RKO (cell line): ENCODE measurements around the gene PMEPA1.
"Not testable (repeated sequence)": the region's sequence is repeated elsewhere in the genome, so short reads cannot be mapped to it uniquely, and the experiment has no call there.

Experiments used
- DNase-seq: peaks from one replicate; pipeline ENCODE4 v3.0.0-alpha.2; 2016; ENCODE audit warnings: low spot score

The PMEPA1 gene

DNA sequence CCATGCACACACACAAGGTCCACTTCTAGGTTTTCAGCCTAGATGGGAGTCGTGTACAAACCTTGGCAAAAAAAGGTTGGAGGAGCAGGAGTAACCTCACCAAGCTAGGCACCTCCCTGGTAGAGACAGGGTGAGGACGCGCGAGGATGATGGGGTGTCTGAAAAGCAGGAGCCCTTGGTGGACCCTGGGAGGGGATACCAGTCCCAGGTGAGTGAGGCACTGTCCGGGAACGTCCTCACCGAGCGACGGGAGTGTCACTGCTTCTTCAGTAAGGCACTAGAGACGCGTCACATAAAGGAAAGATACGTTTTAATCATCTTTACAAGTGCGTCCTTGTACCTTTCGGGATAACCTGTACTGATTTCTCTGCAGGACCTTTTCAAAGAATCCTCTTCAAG is 60.2 kb downstream of the PMEPA1 start:
- no peak for DNase-seq

DNA sequence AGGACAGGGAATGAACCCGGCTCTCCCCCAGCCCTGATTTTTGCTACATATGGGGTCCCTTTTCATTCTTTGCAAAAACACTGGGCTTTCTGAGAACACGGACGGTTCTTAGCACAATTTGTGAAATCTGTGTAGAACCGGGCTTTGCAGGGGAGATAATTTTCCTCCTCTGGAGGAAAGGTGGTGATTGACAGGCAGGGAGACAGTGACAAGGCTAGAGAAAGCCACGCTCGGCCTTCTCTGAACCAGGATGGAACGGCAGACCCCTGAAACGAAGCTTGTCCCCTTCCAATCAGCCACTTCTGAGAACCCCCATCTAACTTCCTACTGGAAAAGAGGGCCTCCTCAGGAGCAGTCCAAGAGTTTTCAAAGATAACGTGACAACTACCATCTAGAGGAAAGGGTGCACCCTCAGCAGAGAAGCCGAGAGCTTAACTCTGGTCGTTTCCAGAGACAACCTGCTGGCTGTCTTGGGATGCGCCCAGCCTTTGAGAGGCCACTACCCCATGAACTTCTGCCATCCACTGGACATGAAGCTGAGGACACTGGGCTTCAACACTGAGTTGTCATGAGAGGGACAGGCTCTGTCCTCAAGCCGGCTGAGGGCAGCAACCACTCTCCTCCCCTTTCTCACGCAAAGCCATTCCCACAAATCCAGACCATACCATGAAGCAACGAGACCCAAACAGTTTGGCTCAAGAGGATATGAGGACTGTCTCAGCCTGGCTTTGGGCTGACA is 60.8 kb downstream of the PMEPA1 start:
- no peak for DNase-seq

DNA sequence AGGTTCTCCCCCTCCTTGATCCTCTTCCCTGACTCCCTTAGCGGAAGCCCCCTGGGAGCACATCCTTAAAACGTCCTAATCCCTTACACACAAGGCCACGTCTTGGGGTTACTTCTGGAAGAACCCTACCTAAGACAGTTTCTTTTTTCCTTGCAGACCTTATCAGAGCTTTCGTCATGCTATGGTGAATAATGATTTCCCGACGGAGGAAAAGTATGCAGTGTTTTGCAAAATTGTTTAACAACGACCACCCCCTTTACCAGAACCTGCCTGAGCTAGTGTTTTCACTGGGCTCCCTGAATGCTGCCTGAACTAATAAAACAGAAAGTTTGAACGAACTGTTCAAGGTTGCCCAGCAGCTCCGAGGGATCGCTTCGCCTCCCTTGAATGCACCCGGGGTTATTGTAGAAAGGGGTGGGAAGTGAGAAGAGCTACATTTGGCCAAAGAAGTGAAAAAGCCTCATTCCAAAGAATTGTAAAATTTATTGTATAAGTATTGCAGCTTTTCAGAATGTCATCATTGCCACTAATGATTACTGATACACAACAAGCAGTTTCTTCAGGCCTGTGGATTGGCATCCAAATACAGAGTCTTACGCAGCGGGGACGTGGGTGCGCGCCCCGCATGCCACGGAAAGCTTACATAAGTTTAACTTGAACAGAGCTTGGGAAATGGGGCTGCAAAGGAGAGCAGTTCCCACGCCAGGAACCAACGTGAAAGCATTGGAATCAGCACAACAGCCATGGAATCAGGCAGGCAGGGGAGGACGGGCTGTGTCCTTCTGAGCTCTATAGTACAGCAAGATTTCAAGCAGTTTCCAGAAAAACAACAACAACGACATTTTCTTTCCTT is 61.7 kb downstream of the PMEPA1 start:
- no peak for DNase-seq

DNA sequence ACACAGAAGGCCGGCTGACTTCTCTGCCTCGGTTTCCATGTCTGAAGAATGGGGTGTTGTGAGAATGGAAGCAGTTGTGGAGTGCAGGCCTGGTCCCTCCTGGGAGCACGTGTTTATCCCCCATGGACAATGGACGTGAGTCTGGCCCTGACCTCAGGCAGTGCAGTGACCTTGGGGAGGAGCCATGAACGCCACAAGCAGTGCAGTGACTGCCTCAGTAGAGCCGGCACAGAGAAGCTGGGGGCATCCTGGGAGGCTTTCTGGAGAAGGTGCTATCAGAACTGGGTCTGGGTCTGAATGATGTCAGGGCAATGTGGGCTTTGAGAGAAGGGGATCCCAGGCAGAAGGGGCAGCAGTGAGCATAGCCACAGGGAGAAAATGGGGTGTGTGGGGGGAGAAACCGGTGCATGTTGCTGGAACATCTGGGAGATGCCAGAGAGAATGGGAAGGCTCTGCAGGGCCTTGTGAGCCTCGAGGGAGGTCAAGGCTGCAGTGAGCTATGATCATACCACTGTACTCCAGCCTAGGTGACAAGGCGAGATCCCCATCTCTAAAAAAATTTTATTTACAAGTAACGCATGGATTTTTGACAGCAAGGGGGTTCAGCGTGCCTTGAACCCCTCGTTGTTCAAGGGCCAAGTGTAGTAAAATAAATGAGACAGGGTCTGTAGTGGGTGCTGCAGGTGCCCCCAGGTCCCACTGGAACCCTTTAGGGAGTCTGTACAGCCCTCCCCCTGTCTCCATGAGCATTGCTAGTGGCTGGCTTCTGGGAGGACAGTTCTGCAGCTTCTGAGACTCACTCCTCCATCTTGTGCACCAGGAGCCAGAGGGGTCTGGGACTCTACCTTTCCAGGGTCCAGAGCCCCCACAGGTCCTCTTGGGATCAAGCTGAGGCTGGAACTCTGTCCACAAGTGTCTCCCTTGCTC is 62.5 kb downstream of the PMEPA1 start:
- no peak for DNase-seq

DNA sequence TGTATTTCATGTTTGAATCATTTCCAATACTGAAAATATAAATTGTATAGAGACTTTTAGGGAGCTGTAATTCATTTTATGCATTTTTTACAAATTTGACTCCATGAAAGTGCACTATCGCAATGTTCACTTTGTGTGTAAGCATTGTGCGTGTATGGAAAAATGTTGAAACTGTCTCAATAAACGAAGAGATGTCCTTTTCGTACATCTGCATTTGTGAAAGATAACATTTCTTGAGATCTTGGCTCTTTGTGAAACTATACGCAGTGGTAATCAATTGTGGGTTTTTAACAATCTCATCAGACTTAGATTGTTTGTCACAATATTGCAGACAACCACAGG is 70.9 kb downstream of the PMEPA1 start:
- no peak for DNase-seq

DNA sequence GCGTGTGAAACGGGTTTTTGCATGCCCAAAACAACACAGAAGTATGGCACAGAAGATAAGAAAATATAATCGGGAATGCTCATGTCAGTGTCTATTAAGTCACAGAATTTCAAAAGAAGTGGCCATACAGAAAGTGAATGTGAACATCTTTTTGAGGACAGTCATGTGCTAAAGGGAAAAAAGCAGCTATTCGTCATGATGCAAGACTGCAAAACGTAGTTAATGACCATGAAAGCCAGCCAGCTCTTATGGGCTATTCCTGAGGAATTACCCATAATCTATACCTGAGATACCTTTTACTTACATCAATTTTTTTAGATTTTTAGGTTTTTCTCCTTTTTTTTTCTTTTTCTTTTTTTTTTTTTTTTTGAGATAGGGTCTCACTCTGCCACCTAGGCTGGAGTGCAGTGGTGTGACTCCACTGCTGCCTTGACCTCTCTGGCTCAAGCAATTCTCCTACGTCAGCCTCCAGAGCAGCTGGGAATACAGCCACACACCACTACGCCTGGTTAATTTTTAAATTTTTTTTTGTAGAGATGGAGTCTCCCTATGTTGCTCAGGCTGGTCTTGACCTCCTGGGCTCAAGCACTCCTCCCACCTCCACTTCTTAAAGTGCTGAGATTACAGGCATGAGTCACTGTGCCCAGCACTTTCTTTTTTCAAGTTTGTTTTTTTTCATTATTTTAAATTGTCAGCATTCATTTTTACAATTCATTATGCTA is 71.5 kb downstream of the PMEPA1 start:
- DNase-seq, result no peak

DNA sequence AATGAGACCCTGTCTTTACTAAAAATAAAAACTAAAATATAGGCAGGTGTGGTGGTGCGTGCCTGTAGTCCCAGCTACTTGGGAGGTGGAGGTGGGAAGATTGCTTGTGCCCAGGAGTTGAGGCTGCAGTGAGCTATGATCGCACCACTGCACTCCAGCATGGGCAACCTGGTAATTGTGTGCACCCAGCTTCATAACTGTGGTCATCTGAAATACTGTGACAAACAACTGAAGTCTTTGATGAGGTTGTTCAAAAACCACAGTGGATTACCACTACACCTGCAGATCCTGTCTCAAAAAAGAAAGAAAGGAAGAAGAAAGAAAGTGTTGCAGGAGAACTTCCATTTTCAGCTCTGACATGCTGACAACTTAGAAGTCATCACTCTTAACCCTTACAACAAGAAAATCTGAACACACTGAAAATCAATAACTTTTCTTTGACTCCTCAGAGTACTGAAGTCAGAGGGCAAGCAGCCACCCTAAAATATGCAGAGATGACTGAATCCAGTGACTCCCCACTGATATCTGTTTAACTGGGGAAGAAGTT is 75.8 kb downstream of the PMEPA1 start:
- no peak for DNase-seq

DNA sequence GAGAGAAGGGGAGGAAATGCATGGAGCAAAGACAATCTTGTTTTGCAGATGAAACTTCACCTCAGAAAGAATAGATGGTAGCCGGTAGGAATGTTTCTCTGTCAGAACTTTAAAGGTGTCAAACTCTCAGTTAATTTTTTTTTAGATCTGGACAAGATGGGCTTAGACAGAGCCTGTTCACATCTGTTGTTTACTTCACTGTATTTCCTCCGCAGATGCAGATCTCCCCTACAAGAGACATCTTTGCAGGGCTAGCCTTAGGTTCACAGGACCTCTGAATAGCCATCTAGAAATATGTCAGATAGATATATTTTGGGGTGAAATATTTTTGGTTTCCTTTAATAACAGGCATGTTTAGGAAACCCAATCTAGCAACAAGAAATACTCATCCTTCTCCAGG is 77.5 kb downstream of the PMEPA1 start:
- no peak for DNase-seq

DNA sequence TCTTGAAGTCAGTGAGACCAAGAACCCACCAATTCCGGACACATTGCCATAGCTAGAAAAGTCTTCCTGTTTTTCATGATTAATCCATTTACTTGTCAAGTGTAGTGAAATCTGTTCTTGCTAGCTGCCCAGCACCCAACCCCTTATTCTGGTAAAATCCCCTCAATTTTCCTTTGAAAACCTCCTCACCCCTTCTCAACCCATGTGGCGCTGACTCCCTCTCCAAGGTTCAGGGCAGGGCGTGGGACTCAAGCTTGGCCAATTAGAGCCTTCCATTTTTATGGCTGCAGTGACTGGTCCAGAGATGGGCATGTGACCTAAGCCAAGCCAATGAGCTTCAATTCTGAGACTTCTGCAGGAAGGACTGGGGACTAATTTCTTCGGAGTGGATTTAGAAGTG is 79.8 kb downstream of the PMEPA1 start:
- no peak for DNase-seq

DNA sequence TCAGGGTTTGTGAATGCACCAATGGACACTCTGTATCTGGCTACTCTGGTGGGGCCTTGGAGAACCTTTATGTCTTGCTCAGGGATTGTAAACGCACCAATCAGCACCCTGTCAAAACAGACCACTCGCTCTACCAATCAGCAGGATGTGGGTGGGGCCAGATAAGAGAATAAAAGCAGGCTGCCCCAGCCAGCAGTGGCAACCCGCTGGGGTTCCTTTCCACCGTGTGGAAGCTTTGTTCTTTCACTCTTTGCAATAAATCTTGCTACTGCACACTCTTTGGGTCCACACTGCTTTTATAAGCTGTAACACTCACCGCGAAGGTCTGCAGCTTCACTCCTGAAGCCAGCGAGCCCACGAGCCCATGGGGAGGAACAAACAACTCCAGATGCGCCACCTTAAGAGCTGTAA is 80.3 kb downstream of the PMEPA1 start:
- not testable (repeated sequence) for DNase-seq

DNA sequence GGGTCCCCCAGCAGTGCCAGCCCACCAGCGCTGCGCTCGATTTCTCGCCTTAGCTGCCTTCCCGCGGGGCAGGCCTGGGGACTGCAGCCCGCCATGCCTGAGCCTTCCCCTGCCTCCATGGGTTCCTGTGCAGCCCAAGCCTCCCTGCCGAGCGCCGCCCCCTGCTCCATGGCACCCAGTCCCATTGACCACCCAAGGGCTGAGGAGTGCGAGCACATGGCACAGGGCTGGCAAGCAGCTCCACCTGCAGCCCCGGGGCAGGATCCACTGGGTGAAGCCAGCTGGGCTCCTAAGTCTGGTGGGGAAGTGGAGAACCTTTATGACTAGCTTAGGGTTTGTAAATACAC is 80.9 kb downstream of the PMEPA1 start:
- DNase-seq, result not testable (repeated sequence)

DNA sequence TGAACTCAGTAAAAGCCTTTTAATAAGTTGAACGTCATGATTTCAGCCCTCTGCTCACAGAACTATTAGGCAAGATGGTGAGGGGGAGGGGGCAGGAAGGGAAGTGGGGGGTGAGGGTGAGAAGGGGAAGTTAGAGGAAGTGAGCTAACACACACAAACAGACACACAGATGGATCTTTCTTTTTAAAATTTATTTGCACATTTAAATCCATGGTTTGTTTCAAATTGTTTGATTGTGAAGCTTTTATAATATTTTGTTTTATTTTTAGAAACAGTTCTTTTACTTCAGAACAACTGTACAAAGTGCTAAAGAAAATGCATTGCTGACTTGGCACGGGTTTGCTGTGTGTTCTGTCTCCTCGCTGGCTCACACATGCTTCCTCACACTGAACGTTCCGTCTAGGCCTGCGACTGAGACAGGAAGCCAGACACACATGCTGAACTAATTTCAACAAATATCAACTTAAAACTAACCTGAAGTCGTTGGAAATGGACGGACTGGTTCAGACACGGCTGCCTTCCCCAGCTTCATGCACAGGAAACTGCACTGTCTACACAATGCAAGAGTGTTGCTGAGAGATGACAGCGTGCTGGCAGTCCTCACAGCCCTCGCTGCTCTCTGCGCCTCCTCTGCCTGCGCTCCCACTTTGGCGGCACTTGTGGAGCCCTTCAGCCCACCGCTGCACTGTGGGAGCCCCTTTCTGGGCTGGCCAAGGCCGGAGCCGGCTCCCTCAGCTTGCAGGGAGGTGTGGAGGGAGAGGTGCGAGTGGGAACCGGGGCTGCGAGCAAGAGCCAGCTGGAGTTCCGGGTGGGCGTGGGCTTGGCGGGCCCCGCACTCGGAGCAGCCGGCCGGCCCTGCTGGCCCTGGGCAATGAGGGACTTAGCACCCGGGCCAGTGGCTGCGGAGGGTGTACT is 81.5 kb downstream of the PMEPA1 start:
- no peak for DNase-seq

DNA sequence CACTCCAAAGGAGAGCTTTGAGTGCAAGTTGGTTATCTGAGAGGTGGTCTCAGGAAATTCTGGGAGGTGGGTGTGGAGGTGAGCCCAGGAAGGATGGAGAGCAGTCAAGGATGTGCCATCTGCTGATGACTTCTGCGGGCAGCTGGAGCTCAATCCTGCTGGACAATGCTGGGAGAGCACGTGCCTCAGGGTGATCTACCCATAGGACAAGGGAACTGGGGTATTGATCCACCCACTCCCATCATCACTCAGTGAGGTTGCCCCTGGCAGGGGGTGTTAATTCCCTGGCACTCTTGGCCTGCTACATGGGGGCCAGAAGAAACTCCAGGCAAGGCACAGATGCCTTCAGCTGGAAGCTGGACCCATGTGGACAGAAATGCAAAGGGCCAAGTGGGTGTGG is 82.5 kb downstream of the PMEPA1 start:
- no peak for DNase-seq

DNA sequence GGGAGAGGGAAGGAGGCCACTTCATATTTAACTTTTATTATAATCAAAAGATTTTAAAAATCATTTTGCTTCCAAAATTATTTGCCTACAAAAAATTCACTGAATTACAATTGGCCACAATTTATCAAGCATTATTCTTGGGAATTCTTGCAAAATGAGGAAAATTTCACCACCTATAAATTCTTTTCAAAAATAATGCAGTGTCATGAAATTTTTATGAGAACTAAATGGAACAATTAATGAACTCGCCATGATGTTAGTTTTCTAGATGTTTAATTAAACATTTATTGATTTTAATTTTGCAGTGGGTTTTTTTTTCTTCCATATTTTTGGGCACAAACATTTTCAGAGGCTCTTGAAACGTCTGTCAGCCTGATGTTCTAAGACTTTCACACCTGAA is 83.8 kb downstream of the PMEPA1 start:
- no peak for DNase-seq

DNA sequence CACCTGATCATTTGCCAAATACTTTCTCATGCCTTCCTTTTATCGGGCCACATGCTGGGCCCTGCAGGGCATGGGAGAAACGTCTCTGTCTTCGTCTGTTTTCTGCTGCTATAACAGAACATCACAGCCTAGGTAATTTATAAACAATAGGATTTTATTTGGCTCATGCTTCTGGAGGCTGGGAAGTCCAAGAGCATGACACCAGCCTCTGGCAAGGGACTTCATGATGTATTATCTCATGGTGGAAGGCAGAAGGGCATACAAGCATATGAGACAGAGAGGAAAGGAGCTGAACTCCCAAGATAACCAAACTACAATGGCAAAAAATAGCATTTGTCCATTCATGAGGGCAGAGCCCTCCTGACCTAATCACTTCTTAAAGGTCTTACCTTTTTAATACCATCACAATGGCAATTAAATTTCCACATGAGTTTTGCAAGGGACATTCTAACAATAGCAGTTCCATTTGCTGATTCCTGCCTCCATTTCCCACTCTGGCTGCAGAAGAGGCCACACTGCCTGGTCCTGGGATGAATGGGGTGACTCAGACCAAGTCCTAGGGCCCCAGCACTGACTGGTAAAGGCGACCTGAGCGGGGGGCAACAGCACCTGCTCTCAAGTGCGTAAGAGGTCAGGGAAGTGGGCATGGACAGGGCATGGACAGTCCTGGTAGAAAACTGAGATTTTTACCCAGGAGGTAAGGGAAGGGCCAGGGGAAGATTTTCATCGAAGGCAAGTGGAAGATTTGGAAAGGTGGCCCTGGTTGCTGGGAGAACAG is 84.4 kb downstream of the PMEPA1 start:
- DNase-seq, result no peak

DNA sequence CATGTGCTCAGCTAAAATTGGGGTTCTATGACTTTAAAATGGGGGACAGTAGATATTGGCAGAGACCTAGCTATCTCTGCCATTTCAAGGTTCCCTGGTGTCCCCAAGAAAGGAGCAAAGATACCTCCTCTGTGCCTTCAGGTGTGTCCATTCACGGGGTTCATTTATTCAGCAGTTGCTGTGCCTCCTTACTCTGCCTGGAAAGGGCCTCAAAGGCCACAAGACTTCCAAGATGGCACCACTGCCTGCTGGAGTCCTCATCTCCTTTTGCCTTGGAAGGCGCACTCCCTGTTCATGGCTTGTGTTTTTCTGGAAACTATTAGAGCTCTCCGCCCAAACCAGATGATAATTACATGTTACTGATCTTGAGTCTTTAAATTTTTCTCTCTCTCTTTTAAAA is 85.7 kb downstream of the PMEPA1 start:
- DNase-seq, result no peak

DNA sequence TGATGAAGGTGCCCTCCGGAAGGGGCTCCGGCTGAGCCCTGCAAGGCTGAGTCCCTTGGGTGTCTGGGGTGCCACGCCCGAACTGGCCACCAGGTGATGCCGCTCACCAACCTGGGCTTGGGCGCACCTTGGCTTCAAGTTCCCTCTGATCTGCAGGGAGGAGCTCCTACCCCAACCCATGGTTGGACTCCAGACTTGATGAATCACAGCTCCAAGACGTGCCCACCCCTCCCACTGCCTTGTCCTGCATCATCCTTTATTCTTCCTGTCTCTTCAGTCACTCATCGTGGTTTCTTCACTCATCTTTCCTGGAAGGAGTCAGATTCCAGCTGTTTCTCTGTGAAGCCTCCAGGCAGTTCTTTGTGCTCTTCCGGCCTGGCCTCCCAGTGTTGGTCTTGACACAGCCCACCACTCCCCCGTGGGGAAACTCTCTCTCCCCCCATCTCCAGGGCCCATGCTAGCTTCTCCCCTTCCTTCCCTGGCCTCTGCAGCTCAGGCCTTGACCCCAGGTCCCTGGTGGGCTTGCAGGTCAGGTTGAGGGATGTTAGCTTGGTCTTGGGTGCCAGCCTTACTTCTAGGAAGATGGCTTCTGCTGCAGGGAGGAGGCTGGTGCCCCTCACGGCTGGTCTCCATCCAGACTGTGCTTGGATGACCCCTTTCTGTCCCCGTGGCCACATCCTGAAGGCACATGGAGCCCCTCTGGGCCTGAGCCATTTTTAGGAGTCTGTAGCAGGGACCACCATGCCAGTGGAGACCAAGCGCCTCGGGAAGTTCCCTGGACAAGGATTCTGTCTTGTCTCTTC is 87.0 kb downstream of the PMEPA1 start:
- peak; percentile 37 for DNase-seq

DNA sequence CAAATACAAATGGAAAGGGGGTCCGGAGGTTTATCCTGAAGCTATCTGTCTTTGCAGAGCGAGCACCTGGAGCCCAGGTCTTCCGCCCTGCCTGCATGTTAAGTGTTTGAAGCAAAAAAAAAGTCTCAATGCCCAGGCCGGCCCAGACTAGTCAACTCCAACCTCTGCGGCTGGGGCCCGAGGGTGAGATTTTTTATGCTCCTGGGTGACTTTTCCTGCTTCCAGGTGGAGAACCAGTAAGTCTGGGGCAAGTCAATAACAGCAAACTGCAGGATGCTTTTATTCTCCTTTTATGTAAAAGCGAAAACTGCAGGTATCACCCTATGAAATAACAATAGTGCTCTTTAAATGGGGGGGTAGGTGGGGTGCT is 87.6 kb downstream of the PMEPA1 start:
- DNase-seq, result no peak
